WTC11 (cell line): ENCODE results near the gene MTUS2.

ENCODE experiments used
- ATF2 ChIP-seq: sonication (generic); formaldehyde crosslinking; IDR thresholded peaks from 2 replicates; pipeline ENCODE4 v1.8.1; 2022; ENCODE audit warnings: low read depth, missing genetic modification reagents, borderline replicate concordance
- CBFB ChIP-seq: sonication (generic); formaldehyde crosslinking; IDR thresholded peaks from 2 replicates; pipeline ENCODE4 v1.8.1; 2022; ENCODE audit warnings: mild to moderate bottlenecking, low read depth, missing genetic modification reagents
- CTCF ChIP-seq: fragments of 200-600 bp; IDR thresholded peaks from 2 replicates; pipeline ENCODE4 v1.8.0; 2022; ENCODE audit warnings: antibody characterized with exemption
- IRF2 ChIP-seq: sonication (generic); formaldehyde crosslinking; IDR thresholded peaks from 2 replicates; pipeline ENCODE4 v1.8.0; 2022; ENCODE audit warnings: low read depth, missing genetic modification reagents, borderline replicate concordance
- KAT7 ChIP-seq: sonication (generic); formaldehyde crosslinking; IDR thresholded peaks from 2 replicates; pipeline ENCODE4 v1.8.1; 2023; ENCODE audit warnings: missing genetic modification reagents, mild to moderate bottlenecking, borderline replicate concordance
- NR1H2 ChIP-seq: sonication (generic); formaldehyde crosslinking; IDR thresholded peaks from 2 replicates; pipeline ENCODE4 v1.9.0; 2021; ENCODE audit warnings: mild to moderate bottlenecking, moderate library complexity, missing genetic modification reagents
- PRDM15 ChIP-seq: sonication (generic); formaldehyde crosslinking; IDR thresholded peaks from 2 replicates; pipeline ENCODE4 v1.8.0; 2022; ENCODE audit warnings: missing genetic modification reagents
- RORB ChIP-seq: fragments of 250-450 bp; sonication (Bioruptor Pico); IDR thresholded peaks from 2 replicates; pipeline ENCODE4 v1.9.0; 2021; ENCODE audit warnings: mild to moderate bottlenecking
- TP53 ChIP-seq: sonication (generic); formaldehyde crosslinking; IDR thresholded peaks from 2 replicates; pipeline ENCODE4 v1.8.1; 2023; ENCODE audit warnings: mild to moderate bottlenecking, missing genetic modification reagents
- USF1 ChIP-seq: sonication (generic); formaldehyde crosslinking; IDR thresholded peaks from 2 replicates; pipeline ENCODE4 v1.8.0; 2022; ENCODE audit warnings: mild to moderate bottlenecking, missing genetic modification reagents
- ZNF512 ChIP-seq: sonication (generic); formaldehyde crosslinking; IDR thresholded peaks from 2 replicates; pipeline ENCODE4 v1.8.1; 2022; ENCODE audit warnings: missing genetic modification reagents, borderline replicate concordance
- TF ChIP-seq, protein P1 (sequence below): sonication (generic); formaldehyde crosslinking; conservative IDR thresholded peaks from 2 replicates; pipeline ENCODE4 v1.8.1; 2022; ENCODE audit warnings: mild to moderate bottlenecking, missing genetic modification reagents
- TF ChIP-seq, protein P2 (sequence below): sonication (generic); formaldehyde crosslinking; conservative IDR thresholded peaks from 2 replicates; pipeline ENCODE4 v1.8.1; 2023; ENCODE audit warnings: mild to moderate bottlenecking, low read depth, missing genetic modification reagents, moderate library complexity
- TF ChIP-seq, protein P3 (sequence below): sonication (generic); formaldehyde crosslinking; IDR thresholded peaks from 2 replicates; pipeline ENCODE4 v1.8.0; 2023; ENCODE audit warnings: missing genetic modification reagents, mild to moderate bottlenecking, borderline replicate concordance

- TF ChIP-seq CTCF (no peak), RORB (CRISPR knock-in tag) (no peak), IRF2 (CRISPR knock-in tag) (no peak), TP53 (CRISPR knock-in tag) (no peak), USF1 (CRISPR knock-in tag) (no peak), NR1H2 (CRISPR knock-in tag) (no peak), CBFB (CRISPR knock-in tag) (no peak), PRDM15 (CRISPR knock-in tag) (no peak), KAT7 (CRISPR knock-in tag) (no peak), ZNF512 (CRISPR knock-in tag) (no peak), ATF2 (CRISPR knock-in tag) (no peak)
- TF ChIP-seq, protein P1, sequence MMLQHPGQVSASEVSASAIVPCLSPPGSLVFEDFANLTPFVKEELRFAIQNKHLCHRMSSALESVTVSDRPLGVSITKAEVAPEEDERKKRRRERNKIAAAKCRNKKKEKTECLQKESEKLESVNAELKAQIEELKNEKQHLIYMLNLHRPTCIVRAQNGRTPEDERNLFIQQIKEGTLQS (CRISPR knock-in tag), result no peak
- TF ChIP-seq, protein P2, sequence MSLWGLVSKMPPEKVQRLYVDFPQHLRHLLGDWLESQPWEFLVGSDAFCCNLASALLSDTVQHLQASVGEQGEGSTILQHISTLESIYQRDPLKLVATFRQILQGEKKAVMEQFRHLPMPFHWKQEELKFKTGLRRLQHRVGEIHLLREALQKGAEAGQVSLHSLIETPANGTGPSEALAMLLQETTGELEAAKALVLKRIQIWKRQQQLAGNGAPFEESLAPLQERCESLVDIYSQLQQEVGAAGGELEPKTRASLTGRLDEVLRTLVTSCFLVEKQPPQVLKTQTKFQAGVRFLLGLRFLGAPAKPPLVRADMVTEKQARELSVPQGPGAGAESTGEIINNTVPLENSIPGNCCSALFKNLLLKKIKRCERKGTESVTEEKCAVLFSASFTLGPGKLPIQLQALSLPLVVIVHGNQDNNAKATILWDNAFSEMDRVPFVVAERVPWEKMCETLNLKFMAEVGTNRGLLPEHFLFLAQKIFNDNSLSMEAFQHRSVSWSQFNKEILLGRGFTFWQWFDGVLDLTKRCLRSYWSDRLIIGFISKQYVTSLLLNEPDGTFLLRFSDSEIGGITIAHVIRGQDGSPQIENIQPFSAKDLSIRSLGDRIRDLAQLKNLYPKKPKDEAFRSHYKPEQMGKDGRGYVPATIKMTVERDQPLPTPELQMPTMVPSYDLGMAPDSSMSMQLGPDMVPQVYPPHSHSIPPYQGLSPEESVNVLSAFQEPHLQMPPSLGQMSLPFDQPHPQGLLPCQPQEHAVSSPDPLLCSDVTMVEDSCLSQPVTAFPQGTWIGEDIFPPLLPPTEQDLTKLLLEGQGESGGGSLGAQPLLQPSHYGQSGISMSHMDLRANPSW (CRISPR knock-in tag), result no peak
- TF ChIP-seq, protein P3, sequence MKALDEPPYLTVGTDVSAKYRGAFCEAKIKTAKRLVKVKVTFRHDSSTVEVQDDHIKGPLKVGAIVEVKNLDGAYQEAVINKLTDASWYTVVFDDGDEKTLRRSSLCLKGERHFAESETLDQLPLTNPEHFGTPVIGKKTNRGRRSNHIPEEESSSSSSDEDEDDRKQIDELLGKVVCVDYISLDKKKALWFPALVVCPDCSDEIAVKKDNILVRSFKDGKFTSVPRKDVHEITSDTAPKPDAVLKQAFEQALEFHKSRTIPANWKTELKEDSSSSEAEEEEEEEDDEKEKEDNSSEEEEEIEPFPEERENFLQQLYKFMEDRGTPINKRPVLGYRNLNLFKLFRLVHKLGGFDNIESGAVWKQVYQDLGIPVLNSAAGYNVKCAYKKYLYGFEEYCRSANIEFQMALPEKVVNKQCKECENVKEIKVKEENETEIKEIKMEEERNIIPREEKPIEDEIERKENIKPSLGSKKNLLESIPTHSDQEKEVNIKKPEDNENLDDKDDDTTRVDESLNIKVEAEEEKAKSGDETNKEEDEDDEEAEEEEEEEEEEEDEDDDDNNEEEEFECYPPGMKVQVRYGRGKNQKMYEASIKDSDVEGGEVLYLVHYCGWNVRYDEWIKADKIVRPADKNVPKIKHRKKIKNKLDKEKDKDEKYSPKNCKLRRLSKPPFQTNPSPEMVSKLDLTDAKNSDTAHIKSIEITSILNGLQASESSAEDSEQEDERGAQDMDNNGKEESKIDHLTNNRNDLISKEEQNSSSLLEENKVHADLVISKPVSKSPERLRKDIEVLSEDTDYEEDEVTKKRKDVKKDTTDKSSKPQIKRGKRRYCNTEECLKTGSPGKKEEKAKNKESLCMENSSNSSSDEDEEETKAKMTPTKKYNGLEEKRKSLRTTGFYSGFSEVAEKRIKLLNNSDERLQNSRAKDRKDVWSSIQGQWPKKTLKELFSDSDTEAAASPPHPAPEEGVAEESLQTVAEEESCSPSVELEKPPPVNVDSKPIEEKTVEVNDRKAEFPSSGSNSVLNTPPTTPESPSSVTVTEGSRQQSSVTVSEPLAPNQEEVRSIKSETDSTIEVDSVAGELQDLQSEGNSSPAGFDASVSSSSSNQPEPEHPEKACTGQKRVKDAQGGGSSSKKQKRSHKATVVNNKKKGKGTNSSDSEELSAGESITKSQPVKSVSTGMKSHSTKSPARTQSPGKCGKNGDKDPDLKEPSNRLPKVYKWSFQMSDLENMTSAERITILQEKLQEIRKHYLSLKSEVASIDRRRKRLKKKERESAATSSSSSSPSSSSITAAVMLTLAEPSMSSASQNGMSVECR (CRISPR knock-in tag), result no peak
Measured at GRCh38 chr13:29509999-29510589, 690.0 kb downstream of the MTUS2 start.
